Retinal pigment epithelial cell (primary cell): ENCODE results near the gene GPR37L1.

Experiments
- DNase-seq: peaks from one replicate; pipeline ENCODE4 v3.0.0-alpha.2; 2010; ENCODE audit warnings: low read depth
- H3K4me3 ChIP-seq: 2 replicates; pipeline ENCODE4 v1.5.1; 2011; ENCODE audit warnings: mild to moderate bottlenecking, low read length, control low read depth, moderate library complexity
- TF ChIP-seq, protein P1 (sequence below): conservative IDR thresholded peaks from 2 replicates; pipeline ENCODE4 v1.5.1; 2011; ENCODE audit warnings: low read depth, low read length, control low read depth, inconsistent platforms

The GPR37L1 gene

DNA sequence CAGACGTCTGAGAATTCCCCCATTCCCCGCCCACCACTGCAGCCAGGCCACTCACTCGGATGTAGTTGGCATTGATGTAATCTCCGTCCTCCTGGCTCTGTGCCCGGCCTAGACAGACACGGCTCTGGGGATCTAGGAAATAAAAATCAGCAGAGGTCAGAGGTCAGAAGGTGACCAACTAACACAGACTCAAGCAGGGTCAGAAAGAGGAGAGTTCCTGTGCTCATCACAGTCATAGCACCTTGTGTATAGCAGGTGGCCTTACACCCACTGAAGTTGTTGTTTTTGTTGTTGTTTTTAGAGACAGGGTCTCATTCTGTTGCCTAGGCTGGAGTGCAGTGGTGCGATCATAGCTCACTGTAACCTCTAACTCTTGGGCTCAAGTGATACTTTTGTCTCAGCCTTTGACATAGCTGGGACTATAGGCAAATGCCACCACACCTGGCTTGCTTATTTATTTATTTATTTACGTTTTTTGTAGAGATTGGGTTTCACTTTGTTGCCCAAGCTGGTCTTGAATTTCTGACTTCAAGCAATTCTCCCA is 32.8 kb downstream of the GPR37L1 start:
- no peak for DNase-seq
- H3K4me3 ChIP-seq: no peak overlapping the region
- TF ChIP-seq, protein P1, sequence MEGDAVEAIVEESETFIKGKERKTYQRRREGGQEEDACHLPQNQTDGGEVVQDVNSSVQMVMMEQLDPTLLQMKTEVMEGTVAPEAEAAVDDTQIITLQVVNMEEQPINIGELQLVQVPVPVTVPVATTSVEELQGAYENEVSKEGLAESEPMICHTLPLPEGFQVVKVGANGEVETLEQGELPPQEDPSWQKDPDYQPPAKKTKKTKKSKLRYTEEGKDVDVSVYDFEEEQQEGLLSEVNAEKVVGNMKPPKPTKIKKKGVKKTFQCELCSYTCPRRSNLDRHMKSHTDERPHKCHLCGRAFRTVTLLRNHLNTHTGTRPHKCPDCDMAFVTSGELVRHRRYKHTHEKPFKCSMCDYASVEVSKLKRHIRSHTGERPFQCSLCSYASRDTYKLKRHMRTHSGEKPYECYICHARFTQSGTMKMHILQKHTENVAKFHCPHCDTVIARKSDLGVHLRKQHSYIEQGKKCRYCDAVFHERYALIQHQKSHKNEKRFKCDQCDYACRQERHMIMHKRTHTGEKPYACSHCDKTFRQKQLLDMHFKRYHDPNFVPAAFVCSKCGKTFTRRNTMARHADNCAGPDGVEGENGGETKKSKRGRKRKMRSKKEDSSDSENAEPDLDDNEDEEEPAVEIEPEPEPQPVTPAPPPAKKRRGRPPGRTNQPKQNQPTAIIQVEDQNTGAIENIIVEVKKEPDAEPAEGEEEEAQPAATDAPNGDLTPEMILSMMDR: no peak

DNA sequence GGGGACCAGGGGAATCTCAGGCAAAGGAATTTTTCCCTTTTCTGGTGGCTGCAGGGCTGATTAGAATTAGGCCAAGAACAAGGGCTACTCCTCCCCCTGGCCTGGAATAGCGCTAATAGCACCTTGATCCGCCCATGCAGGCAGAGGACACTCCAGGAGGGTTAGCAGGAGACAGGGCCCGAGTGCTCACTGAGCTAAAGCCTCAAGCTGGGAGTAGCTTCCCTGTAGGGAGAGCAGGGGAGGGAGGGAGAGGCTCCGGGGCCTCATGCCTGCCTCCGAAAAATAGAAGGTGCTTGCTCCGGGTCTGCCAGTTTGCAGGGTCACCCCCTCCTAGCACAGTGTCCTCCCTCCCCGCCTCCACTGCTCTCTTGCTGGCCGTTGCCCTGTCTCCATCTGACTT is 33.9 kb downstream of the GPR37L1 start:
- no peak overlapping the region for H3K4me3 ChIP-seq
- no peak for DNase-seq
- TF ChIP-seq, protein P1: no peak

DNA sequence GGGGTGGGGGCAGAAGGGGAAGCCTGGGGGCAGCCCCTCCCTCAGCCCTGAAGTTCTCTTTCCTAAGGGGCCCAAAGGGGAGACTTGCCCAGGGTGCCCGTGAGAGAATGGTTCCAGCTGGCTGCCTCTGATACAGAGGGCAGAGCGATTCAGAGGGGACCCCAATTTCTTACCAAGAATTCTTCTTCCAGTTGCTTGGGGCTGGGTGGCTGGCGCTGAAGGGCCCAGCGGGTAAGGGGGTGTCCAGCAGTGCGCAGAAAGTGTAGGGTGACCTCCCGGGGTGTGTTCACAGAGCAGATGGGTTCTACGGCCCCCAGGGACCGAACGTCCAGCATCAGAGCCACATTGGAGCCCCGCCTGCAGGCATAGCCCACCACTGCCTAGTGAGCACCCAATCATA is 35.2 kb downstream of the GPR37L1 start:
- H3K4me3 ChIP-seq: no peak overlapping the region
- TF ChIP-seq, protein P1: no peak
- DNase-seq: no peak

DNA sequence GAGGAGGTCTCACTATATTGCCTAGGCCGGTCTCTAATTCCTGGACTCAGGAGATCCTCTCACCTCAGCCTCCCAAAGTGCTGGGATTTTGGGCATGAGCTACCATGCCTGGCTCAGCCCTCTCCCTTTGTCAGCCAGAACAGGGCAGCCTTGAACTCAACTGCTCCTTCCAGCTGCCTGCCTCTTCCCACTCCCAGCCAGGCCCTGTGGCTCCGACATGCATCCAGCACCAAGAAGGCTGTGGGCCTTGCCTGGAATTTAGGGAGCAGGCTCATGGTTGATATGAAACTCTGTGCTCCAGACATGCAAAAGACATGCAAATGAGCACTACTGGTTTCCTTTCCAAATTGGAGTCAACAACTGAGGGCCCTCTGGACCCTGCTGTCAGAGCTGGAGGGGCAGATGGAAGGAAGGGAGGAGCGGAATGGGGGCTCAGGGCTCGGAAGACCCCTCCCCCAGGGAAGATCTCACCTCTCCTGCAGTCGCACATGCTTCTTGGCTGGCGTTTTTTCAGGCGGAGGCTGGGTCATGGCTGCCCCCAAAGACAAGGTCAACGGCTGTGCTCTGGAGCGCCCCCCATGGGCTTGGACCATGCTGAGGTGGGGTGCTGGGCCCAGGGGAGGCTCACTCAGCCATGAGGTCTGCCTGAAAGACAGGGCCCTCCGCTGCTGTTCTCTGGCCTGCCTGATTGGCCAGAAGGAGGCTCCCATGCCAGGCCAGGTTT is 36.3 kb downstream of the GPR37L1 start:
- no peak overlapping the region for H3K4me3 ChIP-seq
- TF ChIP-seq, protein P1: no peak
- no peak for DNase-seq

DNA sequence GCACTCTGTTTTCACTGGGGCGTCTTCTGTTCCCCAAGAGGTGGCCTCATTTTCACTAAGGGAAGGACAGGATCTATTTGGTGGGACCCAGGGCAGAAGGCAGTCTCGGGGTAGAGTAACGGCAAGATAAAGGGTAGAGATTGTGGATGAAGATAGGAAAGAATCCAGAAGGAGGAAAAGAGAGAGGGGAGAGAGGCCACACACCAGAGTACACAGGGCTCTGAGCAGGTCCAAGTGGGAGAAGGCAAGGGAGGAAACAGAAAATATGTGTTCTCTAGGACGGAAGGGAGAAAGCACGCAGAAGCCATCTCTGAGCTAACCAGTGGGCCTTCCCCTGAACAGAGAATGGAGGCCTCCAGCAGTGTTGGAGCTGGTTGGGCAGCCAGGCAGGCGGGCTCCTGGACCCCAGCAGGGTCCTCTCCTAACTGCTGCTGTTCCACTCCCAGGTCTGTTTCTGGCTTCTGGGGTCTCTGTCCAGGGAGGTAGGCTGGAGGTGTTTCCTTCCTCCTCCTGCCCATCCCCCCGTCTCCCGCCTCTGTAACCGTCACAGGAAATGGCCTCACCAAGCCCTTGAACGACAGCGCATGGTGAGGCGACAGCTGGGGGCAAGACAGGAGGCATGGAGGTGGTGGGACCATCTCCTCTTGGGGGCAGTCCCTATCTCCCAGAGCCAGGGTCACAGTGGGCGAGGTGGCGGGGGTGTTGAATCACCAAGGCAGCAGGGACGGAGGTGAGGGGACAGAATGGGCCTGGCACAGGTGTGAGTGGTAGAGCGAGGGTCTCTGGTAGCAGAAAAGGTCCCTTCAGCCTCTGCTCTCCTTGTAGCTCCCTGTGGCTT is 37.0 kb downstream of the GPR37L1 start:
- TF ChIP-seq, protein P1: no peak
- no peak overlapping the region for H3K4me3 ChIP-seq
- no peak for DNase-seq

DNA sequence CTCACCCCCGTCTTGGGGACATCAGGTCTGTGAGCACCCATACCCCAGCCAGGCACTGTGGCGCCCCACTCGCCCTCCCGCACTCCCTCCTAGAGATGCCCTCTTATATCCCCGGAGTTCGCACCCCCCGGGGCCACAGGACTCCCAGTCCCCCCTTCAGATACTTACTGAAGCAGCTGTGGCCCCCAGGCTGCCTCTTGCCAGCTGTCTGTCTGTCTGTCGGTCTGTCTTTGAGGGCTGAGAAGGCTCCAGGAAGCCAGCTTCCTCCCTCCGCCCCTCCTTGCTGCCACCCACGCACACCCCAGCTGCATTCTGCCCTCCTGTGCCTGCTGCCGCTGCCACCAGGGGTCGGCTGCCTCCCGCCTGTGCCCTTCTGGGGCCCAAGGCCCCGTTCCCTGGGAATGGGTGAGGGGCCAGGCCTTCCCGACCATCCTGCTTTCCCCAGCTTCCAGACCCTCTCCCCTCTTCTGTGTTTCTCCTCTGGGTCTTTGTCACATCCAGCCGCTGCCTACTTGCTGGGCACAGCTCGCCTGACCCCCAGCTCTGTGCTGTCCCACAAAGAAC is 37.7 kb downstream of the GPR37L1 start, which contains the start of gene PTPN7:
Gene PTPN7, minus strand, starts transcription at position 226 of the 564 bp plus-strand sequence. CDS start 1,200 bp downstream, outside the sequence.
- DNase-seq: no peak
- TF ChIP-seq, protein P1: no peak
- no peak within 1 kb of the TSS for H3K4me3 ChIP-seq
